Osteoblast (primary cell): ENCODE results near the gene GAREM2. TPM values are rescaled to one million over a fixed set of nuclear protein-coding genes. Genes with fewer than 3 reads are reported as not detected.

Experiments used
- DNase-seq: peaks from one replicate; pipeline ENCODE4 v3.0.0; 2011; ENCODE audit warnings: low spot score, mixed read lengths; ENCODE audit not compliant: insufficient read length; ENCODE audit errors: missing footprints
- H2AFZ ChIP-seq: 2 replicates; pipeline ENCODE4 v1.6.0; 2011; ENCODE audit warnings: mild to moderate bottlenecking, low read length
- H3K27ac ChIP-seq: 2 replicates; pipeline ENCODE4 v1.5.1; 2011; ENCODE audit warnings: mild to moderate bottlenecking, low read depth, low read length, moderate library complexity
- H3K27me3 ChIP-seq: 2 replicates; pipeline ENCODE4 v1.6.0; 2012; ENCODE audit warnings: mild to moderate bottlenecking, control low read depth, inconsistent platforms, low read length, moderate library complexity; ENCODE audit not compliant: insufficient read depth
- H3K36me3 ChIP-seq: 2 replicates; pipeline ENCODE4 v1.5.1; 2011; ENCODE audit warnings: mild to moderate bottlenecking, low read length, control low read depth, moderate library complexity; ENCODE audit not compliant: insufficient read depth
- H3K4me1 ChIP-seq: 2 replicates; pipeline ENCODE4 v1.5.1; 2011; ENCODE audit warnings: mild to moderate bottlenecking, low read length, control low read depth, moderate library complexity; ENCODE audit not compliant: insufficient read depth
- H3K4me2 ChIP-seq: 2 replicates; pipeline ENCODE4 v1.6.0; 2011; ENCODE audit warnings: mild to moderate bottlenecking, low read length; ENCODE audit not compliant: insufficient read depth
- H3K4me3 ChIP-seq: fragments of 200-600 bp; sonication (generic); 3 replicates; pipeline ENCODE4 v1.5.1; 2012; ENCODE audit warnings: mild to moderate bottlenecking, low read length, inconsistent platforms; ENCODE audit not compliant: insufficient read depth
- H3K79me2 ChIP-seq: 2 replicates; pipeline ENCODE4 v1.6.0; 2012; ENCODE audit warnings: mild to moderate bottlenecking, low read length, control low read depth, inconsistent platforms; ENCODE audit not compliant: insufficient read depth
- H3K9me3 ChIP-seq: 2 replicates; pipeline ENCODE4 v1.5.1; 2011; ENCODE audit warnings: low read depth, low read length, control low read depth
- H4K20me1 ChIP-seq: 2 replicates; pipeline ENCODE4 v1.6.0; 2012; ENCODE audit warnings: mild to moderate bottlenecking, low read length, control low read depth; ENCODE audit not compliant: insufficient read depth
- CTCF ChIP-seq: IDR thresholded peaks from 2 replicates; pipeline ENCODE4 v1.5.1; 2011; ENCODE audit warnings: mild to moderate bottlenecking, low read depth, low read length, moderate library complexity; ENCODE audit errors: extremely low read depth
- total RNA-seq: library from RNA; depleted of rRNA; stranded (reverse); fragments of >200 nt; gene quantifications from 2 replicates; pipeline ENCODE4 v1.2.3, GENCODE V29; 2012

GAREM2 gene
- total RNA-seq, 1 donor: 1.4 TPM

GRCh38 chr2:26230806-26231205, 57.9 kb downstream of the GAREM2 start:
- DNase-seq: peak; percentile 14
- Histone ChIP-seq H3K9me3 (no peaks in the 10 kb centered on the region), H3K79me2 (peaks cover 2% of the 10 kb centered on the region), H3K27me3 (no peaks in the 10 kb centered on the region), H2AFZ (no peak overlapping the region), H3K36me3 (peaks cover 86% of the 10 kb centered on the region), H3K4me3 (no peak overlapping the region), H3K4me2 (no peak overlapping the region), H3K4me1 (no peaks in the 10 kb centered on the region), H4K20me1 (no peaks in the 10 kb centered on the region), H3K27ac (no peak overlapping the region)
- no peak for TF ChIP-seq CTCF

GRCh38 chr2:26235089-26235488, 62.2 kb downstream of the GAREM2 start:
- Histone ChIP-seq H3K4me2 (no peak overlapping the region), H3K27ac (no peak overlapping the region), H3K9me3 (no peaks in the 10 kb centered on the region), H3K4me3 (no peak overlapping the region), H4K20me1 (peaks cover 18% of the 10 kb centered on the region), H3K79me2 (peaks cover 21% of the 10 kb centered on the region), H3K27me3 (no peaks in the 10 kb centered on the region), H3K36me3 (peaks cover 70% of the 10 kb centered on the region), H2AFZ (no peak overlapping the region), H3K4me1 (peaks cover 13% of the 10 kb centered on the region)
- peak; percentile 27 for TF ChIP-seq CTCF
- no peak for DNase-seq

- peaks cover 49% of the 10 kb centered on the region for H3K79me2 ChIP-seq
- peaks cover 34% of the 10 kb centered on the region for H3K4me1 ChIP-seq
- peaks cover 27% of the 10 kb centered on the region for H4K20me1 ChIP-seq
- no peaks in the 10 kb centered on the region for H3K27me3 ChIP-seq
- no peak for TF ChIP-seq CTCF
- no peak overlapping the region for H3K4me2 ChIP-seq
- H3K9me3 ChIP-seq: no peaks in the 10 kb centered on the region
- H3K4me3 ChIP-seq: no peak overlapping the region
- H3K27ac ChIP-seq: no peak overlapping the region
- peaks cover 45% of the 10 kb centered on the region for H3K36me3 ChIP-seq
- DNase-seq: no peak
- H2AFZ ChIP-seq: no peak overlapping the region
Measured at GRCh38 chr2:26237868-26238267, 65.0 kb downstream of the GAREM2 start.

GRCh38 chr2:26238311-26238958, 65.5 kb downstream of the GAREM2 start:
- peaks cover 34% of the 10 kb centered on the region for H3K4me1 ChIP-seq
- TF ChIP-seq CTCF: no peak
- no peak overlapping the region for H3K4me3 ChIP-seq
- H3K27ac ChIP-seq: no peak overlapping the region
- no peaks in the 10 kb centered on the region for H3K27me3 ChIP-seq
- H3K4me2 ChIP-seq: no peak overlapping the region
- DNase-seq: no peak
- no peak overlapping the region for H2AFZ ChIP-seq
- H3K79me2 ChIP-seq: peaks cover 54% of the 10 kb centered on the region
- peaks cover 40% of the 10 kb centered on the region for H3K36me3 ChIP-seq
- no peaks in the 10 kb centered on the region for H3K9me3 ChIP-seq
- peaks cover 27% of the 10 kb centered on the region for H4K20me1 ChIP-seq

Other genes starting within 250 kb of the GAREM2 start
- gene KIF3C, start 190.6 kb upstream of the GAREM2 start, total RNA-seq: 14.4 and 17.0 TPM in 2 replicates
- 128 and 151 TPM in 2 replicates for gene RAB10, start 139.0 kb upstream of the GAREM2 start, total RNA-seq
- gene HADHA, start 71.5 kb downstream of the GAREM2 start, total RNA-seq: 113 and 117 TPM in 2 replicates
- 119 and 143 TPM in 2 replicates for gene HADHB, start 71.9 kb downstream of the GAREM2 start, total RNA-seq
- gene SELENOI, start 173.1 kb downstream of the GAREM2 start, total RNA-seq: 11.6 and 13.0 TPM in 2 replicates
- under 0.01 and 0.59 TPM in 2 replicates for gene ADGRF3, start 173.7 kb downstream of the GAREM2 start, total RNA-seq
- under 0.01 and 0.36 TPM in 2 replicates for gene DRC1, start 228.8 kb downstream of the GAREM2 start, total RNA-seq